ENCODE measurements around the gene DCHS2. TPM values are rescaled to one million over a fixed set of nuclear protein-coding genes. Genes with fewer than 3 reads are reported as not detected.

DCHS2 gene
- total and polyA plus RNA-seq, 10 of the 15 experiments (the other 5 are each of a cell fraction or from before 2014, with no cell fraction given): 0.01 to 0.31 (median 0.06) TPM; not detected in 3

GRCh38 chr4:154457471-154457870, 34.1 kb downstream of the DCHS2 start:
- Histone ChIP-seq H3K79me2 (ENCODE audit: control insufficient read depth, insufficient read depth, low read length) (no peaks in the 10 kb centered on the region), H3K4me1 (ENCODE audit: control insufficient read depth, insufficient read depth, low read length) (no peaks in the 10 kb centered on the region), H3K36me3 (ENCODE audit: control insufficient read depth in 2 of 2, insufficient read depth in 2 of 2, low read length in 1 of 2) (no peaks in the 10 kb centered on the region), H3K4me2 (ENCODE audit: control insufficient read depth, insufficient read depth) (no peak overlapping the region), H3K9ac (ENCODE audit: control insufficient read depth, insufficient read depth, low read length) (no peak overlapping the region), H4K20me1 (ENCODE audit: control insufficient read depth, insufficient read depth) (no peaks in the 10 kb centered on the region), H3K9me3 (replicated peaks; ENCODE audit: control insufficient read depth, insufficient read depth, low read length) (no peaks in the 10 kb centered on the region), H3K27me3 (replicated peaks in 1 of 2; ENCODE audit: control insufficient read depth in 2 of 2, insufficient read depth in 2 of 2, low read length in 1 of 2) (no peaks in the 10 kb centered on the region), H3K4me3 (no peak overlapping the region), H3K27ac (ENCODE audit: control insufficient read depth, insufficient read depth) (no peak overlapping the region), H2AFZ (ENCODE audit: control insufficient read depth, low read depth, low read length) (no peak overlapping the region)
- ChIA-PET SMC1A (ENCODE audit: uncharacterized antibody, unreplicated experiment) (no interaction called here), RAD21 (ENCODE audit: unreplicated experiment) (no interaction called here), CTCF (interaction anchor here (1.5 kb wide), 1 partner anchor 9 kb away, joined by 4 read pairs; no protein-coding TSS in a partner anchor), POLR2A (no interaction called here)
- ATAC-seq (no peak), FAIRE-seq (no peak), DNase-seq (ENCODE audit: low read depth, low spot score) (no peak)
- in situ Hi-C loops (cut with MboI): no loop called here
- intact Hi-C loops (cut with micrococcal nuclease; ENCODE audit: unreplicated experiment): no loop called here
- no TSS peak for BruUV-seq (replicated peaks)
- no peak for TF ChIP-seq SUZ12 (IDR thresholded peaks at IDR 0.05; ENCODE audit: unreplicated experiment)
- no peak for TF ChIP-seq IRF4 (IDR thresholded peaks at IDR 0.05; ENCODE audit: low read depth, low read length)
- TF ChIP-seq RAD51 (IDR thresholded peaks at IDR 0.05): no peak
- WGBS (ENCODE audit: insufficient coverage, insufficient replicate concordance, low lambda C conversion rate, missing lambda C conversion rate): 41% methylated on average over 6 of the region's 6 CpGs

- Histone ChIP-seq H3K79me2 (ENCODE audit: control insufficient read depth, insufficient read depth, low read length) (no peaks in the 10 kb centered on the region), H3K4me2 (ENCODE audit: control insufficient read depth, insufficient read depth) (no peak overlapping the region), H3K4me3 (no peak overlapping the region), H3K9ac (ENCODE audit: control insufficient read depth, insufficient read depth, low read length) (no peak overlapping the region), H3K36me3 (ENCODE audit: control insufficient read depth in 2 of 2, insufficient read depth in 2 of 2, low read length in 1 of 2) (no peaks in the 10 kb centered on the region), H2AFZ (ENCODE audit: control insufficient read depth, low read depth, low read length) (no peak overlapping the region), H3K9me3 (replicated peaks; ENCODE audit: control insufficient read depth, insufficient read depth, low read length) (no peaks in the 10 kb centered on the region), H4K20me1 (ENCODE audit: control insufficient read depth, insufficient read depth) (no peaks in the 10 kb centered on the region), H3K27me3 (replicated peaks in 1 of 2; ENCODE audit: control insufficient read depth in 2 of 2, insufficient read depth in 2 of 2, low read length in 1 of 2) (no peaks in the 10 kb centered on the region), H3K4me1 (ENCODE audit: control insufficient read depth, insufficient read depth, low read length) (no peaks in the 10 kb centered on the region), H3K27ac (ENCODE audit: control insufficient read depth, insufficient read depth) (no peak overlapping the region)
- BruUV-seq (replicated peaks): no TSS peak
- in situ Hi-C loops (cut with MboI) (no loop called here), intact Hi-C loops (cut with micrococcal nuclease; ENCODE audit: unreplicated experiment) (no loop called here)
- SMC1A ChIA-PET (ENCODE audit: uncharacterized antibody, unreplicated experiment): no interaction called here
- TF ChIP-seq, protein P1, sequence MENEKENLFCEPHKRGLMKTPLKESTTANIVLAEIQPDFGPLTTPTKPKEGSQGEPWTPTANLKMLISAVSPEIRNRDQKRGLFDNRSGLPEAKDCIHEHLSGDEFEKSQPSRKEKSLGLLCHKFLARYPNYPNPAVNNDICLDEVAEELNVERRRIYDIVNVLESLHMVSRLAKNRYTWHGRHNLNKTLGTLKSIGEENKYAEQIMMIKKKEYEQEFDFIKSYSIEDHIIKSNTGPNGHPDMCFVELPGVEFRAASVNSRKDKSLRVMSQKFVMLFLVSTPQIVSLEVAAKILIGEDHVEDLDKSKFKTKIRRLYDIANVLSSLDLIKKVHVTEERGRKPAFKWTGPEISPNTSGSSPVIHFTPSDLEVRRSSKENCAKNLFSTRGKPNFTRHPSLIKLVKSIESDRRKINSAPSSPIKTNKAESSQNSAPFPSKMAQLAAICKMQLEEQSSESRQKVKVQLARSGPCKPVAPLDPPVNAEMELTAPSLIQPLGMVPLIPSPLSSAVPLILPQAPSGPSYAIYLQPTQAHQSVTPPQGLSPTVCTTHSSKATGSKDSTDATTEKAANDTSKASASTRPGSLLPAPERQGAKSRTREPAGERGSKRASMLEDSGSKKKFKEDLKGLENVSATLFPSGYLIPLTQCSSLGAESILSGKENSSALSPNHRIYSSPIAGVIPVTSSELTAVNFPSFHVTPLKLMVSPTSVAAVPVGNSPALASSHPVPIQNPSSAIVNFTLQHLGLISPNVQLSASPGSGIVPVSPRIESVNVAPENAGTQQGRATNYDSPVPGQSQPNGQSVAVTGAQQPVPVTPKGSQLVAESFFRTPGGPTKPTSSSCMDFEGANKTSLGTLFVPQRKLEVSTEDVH (IDR thresholded peaks at IDR 0.05; ENCODE audit: low read depth, partially characterized antibody): no peak
- TF ChIP-seq ZNF274 (IDR thresholded peaks at IDR 0.05; ENCODE audit: insufficient read depth, insufficient read length): no peak
- TF ChIP-seq, protein P2, sequence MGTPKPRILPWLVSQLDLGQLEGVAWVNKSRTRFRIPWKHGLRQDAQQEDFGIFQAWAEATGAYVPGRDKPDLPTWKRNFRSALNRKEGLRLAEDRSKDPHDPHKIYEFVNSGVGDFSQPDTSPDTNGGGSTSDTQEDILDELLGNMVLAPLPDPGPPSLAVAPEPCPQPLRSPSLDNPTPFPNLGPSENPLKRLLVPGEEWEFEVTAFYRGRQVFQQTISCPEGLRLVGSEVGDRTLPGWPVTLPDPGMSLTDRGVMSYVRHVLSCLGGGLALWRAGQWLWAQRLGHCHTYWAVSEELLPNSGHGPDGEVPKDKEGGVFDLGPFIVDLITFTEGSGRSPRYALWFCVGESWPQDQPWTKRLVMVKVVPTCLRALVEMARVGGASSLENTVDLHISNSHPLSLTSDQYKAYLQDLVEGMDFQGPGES (IDR thresholded peaks at IDR 0.05): no peak
- TF ChIP-seq MYB (IDR thresholded peaks at IDR 0.05; ENCODE audit: borderline replicate concordance, low read depth, low read length): no peak
- no peak for TF ChIP-seq SUPT20H (IDR thresholded peaks at IDR 0.05; ENCODE audit: borderline replicate concordance, control insufficient read depth, low read depth, low read length)
- TF ChIP-seq, protein P3, sequence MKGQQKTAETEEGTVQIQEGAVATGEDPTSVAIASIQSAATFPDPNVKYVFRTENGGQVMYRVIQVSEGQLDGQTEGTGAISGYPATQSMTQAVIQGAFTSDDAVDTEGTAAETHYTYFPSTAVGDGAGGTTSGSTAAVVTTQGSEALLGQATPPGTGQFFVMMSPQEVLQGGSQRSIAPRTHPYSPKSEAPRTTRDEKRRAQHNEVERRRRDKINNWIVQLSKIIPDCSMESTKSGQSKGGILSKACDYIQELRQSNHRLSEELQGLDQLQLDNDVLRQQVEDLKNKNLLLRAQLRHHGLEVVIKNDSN (IDR thresholded peaks at IDR 0.05; ENCODE audit: borderline replicate concordance, extremely low read length, insufficient read depth, low read depth, low read length): no peak
- RAD21 ChIA-PET (ENCODE audit: unreplicated experiment): no interaction called here
- no peak for FAIRE-seq
- POLR2A ChIA-PET: no interaction called here
- 55% methylated on average over 2 of the region's 2 CpGs for WGBS (ENCODE audit: insufficient coverage, insufficient replicate concordance, low lambda C conversion rate, missing lambda C conversion rate)
- CTCF ChIA-PET: interaction anchor here (1.5 kb wide), 1 partner anchor 10 kb away, joined by 4 read pairs; no protein-coding TSS in a partner anchor
- no peak for ATAC-seq
- no peak for DNase-seq (ENCODE audit: low read depth, low spot score)
Observed at GRCh38 chr4:154456889-154457288, 34.7 kb downstream of the DCHS2 start.

Measured in GM12878 (cell line).